ENCODE measurements around the gene TLX1.

Gene TLX1

GRCh38 chr10:101143345-101143630 lies 12.2 kb downstream of the TLX1 start:
- TF ChIP-seq GATA2 (IDR thresholded peaks at IDR 0.05; ENCODE audit: low read depth, low read length) (no peak), GATA3 (IDR thresholded peaks at IDR 0.05; ENCODE audit: low read depth, low read length) (no peak)

GRCh38 chr10:101144053-101144452 lies 13.0 kb downstream of the TLX1 start:
- TF ChIP-seq GATA3 (IDR thresholded peaks at IDR 0.05; ENCODE audit: low read depth, low read length) = no peak
- TF ChIP-seq GATA2 (IDR thresholded peaks at IDR 0.05; ENCODE audit: low read depth, low read length) = no peak

GRCh38 chr10:101145145-101145544 lies 14.0 kb downstream of the TLX1 start:
- TF ChIP-seq GATA3 (IDR thresholded peaks at IDR 0.05; ENCODE audit: low read depth, low read length) (no peak), GATA2 (IDR thresholded peaks at IDR 0.05; ENCODE audit: low read depth, low read length) (no peak)

- no peak for TF ChIP-seq GATA3 (IDR thresholded peaks at IDR 0.05; ENCODE audit: low read depth, low read length)
- TF ChIP-seq GATA2 (IDR thresholded peaks at IDR 0.05; ENCODE audit: low read depth, low read length) = no peak
Measured at GRCh38 chr10:101145750-101146391, 14.8 kb downstream of the TLX1 start.

GRCh38 chr10:101146392-101147251 lies 15.5 kb downstream of the TLX1 start:
- no peak for TF ChIP-seq GATA3 (IDR thresholded peaks at IDR 0.05; ENCODE audit: low read depth, low read length)
- no peak for TF ChIP-seq GATA2 (IDR thresholded peaks at IDR 0.05; ENCODE audit: low read depth, low read length)

GRCh38 chr10:101151395-101151794 lies 20.3 kb downstream of the TLX1 start:
- TF ChIP-seq GATA2 (IDR thresholded peaks at IDR 0.05; ENCODE audit: low read depth, low read length) (peak; percentile 19; the same call in 1 of the 2 replicates), GATA3 (IDR thresholded peaks at IDR 0.05; ENCODE audit: low read depth, low read length) (no peak)

GRCh38 chr10:101152316-101152715 lies 21.2 kb downstream of the TLX1 start:
- TF ChIP-seq GATA2 (IDR thresholded peaks at IDR 0.05; ENCODE audit: low read depth, low read length) (no peak), GATA3 (IDR thresholded peaks at IDR 0.05; ENCODE audit: low read depth, low read length) (no peak)

GRCh38 chr10:101155896-101156295 lies 24.8 kb downstream of the TLX1 start:
- TF ChIP-seq GATA3 (IDR thresholded peaks at IDR 0.05; ENCODE audit: low read depth, low read length) (no peak), GATA2 (IDR thresholded peaks at IDR 0.05; ENCODE audit: low read depth, low read length) (no peak)

- TF ChIP-seq GATA3 (IDR thresholded peaks at IDR 0.05; ENCODE audit: low read depth, low read length) (no peak), GATA2 (IDR thresholded peaks at IDR 0.05; ENCODE audit: low read depth, low read length) (no peak)
Measured at GRCh38 chr10:101157756-101158458, 26.8 kb downstream of the TLX1 start.

- TF ChIP-seq GATA3 (IDR thresholded peaks at IDR 0.05; ENCODE audit: low read depth, low read length) (no peak), GATA2 (IDR thresholded peaks at IDR 0.05; ENCODE audit: low read depth, low read length) (no peak)
Measured at GRCh38 chr10:101158459-101159058, 27.5 kb downstream of the TLX1 start.

GRCh38 chr10:101161494-101162299 lies 30.6 kb downstream of the TLX1 start:
- TF ChIP-seq GATA2 (IDR thresholded peaks at IDR 0.05; ENCODE audit: low read depth, low read length) = no peak
- no peak for TF ChIP-seq GATA3 (IDR thresholded peaks at IDR 0.05; ENCODE audit: low read depth, low read length)

GRCh38 chr10:101162677-101163076 lies 31.6 kb downstream of the TLX1 start:
- no peak for TF ChIP-seq GATA2 (IDR thresholded peaks at IDR 0.05; ENCODE audit: low read depth, low read length)
- no peak for TF ChIP-seq GATA3 (IDR thresholded peaks at IDR 0.05; ENCODE audit: low read depth, low read length)

GRCh38 chr10:101164020-101164419 lies 32.9 kb downstream of the TLX1 start:
- TF ChIP-seq GATA2 (IDR thresholded peaks at IDR 0.05; ENCODE audit: low read depth, low read length) (no peak), GATA3 (IDR thresholded peaks at IDR 0.05; ENCODE audit: low read depth, low read length) (no peak)
